ENCODE data around the gene CLIC1. TPM values are rescaled to one million over a fixed set of nuclear protein-coding genes. Genes with fewer than 3 reads are reported as not detected.

The CLIC1 gene
- total RNA-seq, 2 donors from 2014 or later = 68.9 to 92.9 TPM

DNA sequence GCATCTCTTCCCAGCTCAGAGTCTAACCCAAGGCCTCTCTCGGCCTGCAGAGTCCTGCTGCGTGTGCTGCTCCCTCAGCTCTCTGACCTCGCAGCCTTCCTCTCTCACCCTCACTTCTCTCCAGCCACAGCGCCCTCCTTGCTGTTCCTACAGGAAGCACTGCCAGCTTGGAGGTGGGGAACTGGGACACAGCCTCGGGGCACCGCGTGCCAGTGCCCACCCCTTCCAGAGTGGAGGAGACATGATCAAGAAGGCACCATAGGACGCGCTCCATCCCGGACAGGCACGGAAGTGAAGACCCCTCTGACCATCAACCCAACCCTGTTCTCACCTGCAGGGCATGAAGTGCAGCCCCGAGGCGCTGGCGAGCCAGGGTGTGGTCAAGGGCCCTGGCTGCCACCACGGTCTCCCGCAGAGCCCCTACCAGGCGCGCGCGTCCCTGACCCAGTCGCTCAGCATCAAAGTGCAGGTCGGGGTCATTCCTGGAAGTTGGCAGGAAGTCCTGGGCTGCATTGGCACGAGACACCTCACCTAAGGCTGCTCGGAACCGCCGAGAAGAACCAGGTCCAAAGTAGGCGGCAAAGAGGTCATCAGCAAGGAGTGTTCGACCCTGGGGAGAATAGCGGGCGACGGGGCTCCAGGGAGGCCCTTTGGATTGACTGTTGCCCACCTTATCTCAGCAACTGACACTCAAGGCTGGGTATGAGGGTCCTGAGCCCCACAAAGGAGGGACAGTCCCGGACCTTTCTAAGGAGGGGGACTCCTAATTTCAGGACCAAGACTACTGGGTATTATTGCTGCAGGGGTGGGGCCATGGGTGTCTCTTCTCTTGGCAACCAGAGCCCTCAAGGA lies 39.5 kb upstream of the CLIC1 start:
- 77 to 88% methylated on average over 14 to 28 of the region's 32 CpGs for WGBS, 2 donors
- DNase-seq (no peak), ATAC-seq (no peak)
- Histone ChIP-seq H3K36me3 (replicated peaks in 1 of 2; ENCODE audit: insufficient read depth in 1 of 2, low read depth in 2 of 2) (peaks cover 4 to 15% of the 10 kb centered on the region in 2 donors), H3K4me1 (peaks cover 23% of the 10 kb centered on the region), H3K27ac (peak overlapping the region in 1 of 4 donors; percentile 83), H3K27me3 (no peaks in the 10 kb centered on the region), H3K4me3 (no peak overlapping the region), H3K9me3 (no peaks in the 10 kb centered on the region)
- TF ChIP-seq POLR2A (IDR thresholded peaks at IDR 0.05) = no peak
- TF ChIP-seq, protein P1, sequence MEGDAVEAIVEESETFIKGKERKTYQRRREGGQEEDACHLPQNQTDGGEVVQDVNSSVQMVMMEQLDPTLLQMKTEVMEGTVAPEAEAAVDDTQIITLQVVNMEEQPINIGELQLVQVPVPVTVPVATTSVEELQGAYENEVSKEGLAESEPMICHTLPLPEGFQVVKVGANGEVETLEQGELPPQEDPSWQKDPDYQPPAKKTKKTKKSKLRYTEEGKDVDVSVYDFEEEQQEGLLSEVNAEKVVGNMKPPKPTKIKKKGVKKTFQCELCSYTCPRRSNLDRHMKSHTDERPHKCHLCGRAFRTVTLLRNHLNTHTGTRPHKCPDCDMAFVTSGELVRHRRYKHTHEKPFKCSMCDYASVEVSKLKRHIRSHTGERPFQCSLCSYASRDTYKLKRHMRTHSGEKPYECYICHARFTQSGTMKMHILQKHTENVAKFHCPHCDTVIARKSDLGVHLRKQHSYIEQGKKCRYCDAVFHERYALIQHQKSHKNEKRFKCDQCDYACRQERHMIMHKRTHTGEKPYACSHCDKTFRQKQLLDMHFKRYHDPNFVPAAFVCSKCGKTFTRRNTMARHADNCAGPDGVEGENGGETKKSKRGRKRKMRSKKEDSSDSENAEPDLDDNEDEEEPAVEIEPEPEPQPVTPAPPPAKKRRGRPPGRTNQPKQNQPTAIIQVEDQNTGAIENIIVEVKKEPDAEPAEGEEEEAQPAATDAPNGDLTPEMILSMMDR (IDR thresholded peaks at IDR 0.05) = no peak
- intact Hi-C loops (cut with DNase I) = no loop called here

DNA sequence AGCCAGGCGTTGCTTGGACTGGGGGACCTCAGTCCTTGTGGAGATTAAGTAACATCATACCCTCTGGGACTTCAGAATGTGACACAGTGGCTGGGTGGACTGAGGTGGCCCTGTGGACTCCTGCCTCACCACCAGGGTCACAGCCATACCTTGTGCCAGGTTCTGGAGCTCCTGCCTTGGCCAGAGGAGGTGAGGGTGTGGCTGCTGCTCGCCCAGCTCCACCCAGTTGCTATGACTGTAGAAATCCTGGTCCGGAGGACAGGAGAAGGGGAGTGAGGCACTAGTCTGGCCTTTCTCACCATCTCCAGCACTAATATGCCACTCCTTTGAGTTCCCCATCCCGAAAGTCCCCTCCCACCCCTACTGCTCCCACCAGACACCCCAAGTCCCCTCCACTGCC lies 38.9 kb upstream of the CLIC1 start:
- Histone ChIP-seq H3K9me3 (no peaks in the 10 kb centered on the region), H3K36me3 (replicated peaks in 1 of 2; ENCODE audit: insufficient read depth in 1 of 2, low read depth in 2 of 2) (peaks cover 4 to 8% of the 10 kb centered on the region in 2 donors), H3K27me3 (no peaks in the 10 kb centered on the region), H3K27ac (peak overlapping the region in 1 of 4 donors; percentile 12), H3K4me1 (peaks cover 23% of the 10 kb centered on the region), H3K4me3 (no peak overlapping the region)
- DNase-seq (peak in 1 of 4 donors; percentile 49), ATAC-seq (no peak)
- TF ChIP-seq, protein P1 (IDR thresholded peaks at IDR 0.05) = no peak
- no peak for TF ChIP-seq POLR2A (IDR thresholded peaks at IDR 0.05)
- intact Hi-C loops (cut with DNase I) = no loop called here
- 54 to 56% methylated on average over 4 of the region's 4 CpGs for WGBS, 2 donors

DNA sequence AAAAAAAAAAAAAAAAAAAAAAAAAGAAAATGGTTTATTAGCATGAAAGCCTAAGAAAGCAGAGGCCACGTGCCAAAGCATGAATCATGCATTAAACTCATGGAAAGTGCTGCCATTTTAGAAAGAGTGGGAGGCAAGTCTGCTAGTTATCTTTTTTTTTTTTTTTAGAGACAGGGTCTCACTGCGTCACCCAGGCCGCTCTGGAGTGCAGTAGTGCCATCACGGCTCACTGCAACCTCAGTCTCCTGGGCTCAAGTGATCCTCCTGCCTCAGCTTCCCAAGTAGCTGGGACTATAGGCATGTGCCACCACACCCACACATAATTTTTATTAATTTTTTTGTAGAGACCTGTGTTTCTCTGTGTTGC lies 35.6 kb upstream of the CLIC1 start:
- no peak overlapping the region for H3K4me3 ChIP-seq
- H3K36me3 ChIP-seq (replicated peaks in 1 of 2; ENCODE audit: insufficient read depth in 1 of 2, low read depth in 2 of 2) = no peaks in the 10 kb centered on the region
- ATAC-seq (no peak), DNase-seq (no peak)
- no peaks in the 10 kb centered on the region for H3K27me3 ChIP-seq
- H3K27ac ChIP-seq = no peak overlapping the region
- TF ChIP-seq, protein P1 (IDR thresholded peaks at IDR 0.05) = no peak
- no peak for TF ChIP-seq POLR2A (IDR thresholded peaks at IDR 0.05)
- peaks cover 16% of the 10 kb centered on the region for H3K4me1 ChIP-seq
- whole genome bisulfite sequencing, 2 donors = 65 to 72% methylated on average over 4 of the region's 4 CpGs
- H3K9me3 ChIP-seq = no peaks in the 10 kb centered on the region
- intact Hi-C loops (cut with DNase I) = no loop called here

DNA sequence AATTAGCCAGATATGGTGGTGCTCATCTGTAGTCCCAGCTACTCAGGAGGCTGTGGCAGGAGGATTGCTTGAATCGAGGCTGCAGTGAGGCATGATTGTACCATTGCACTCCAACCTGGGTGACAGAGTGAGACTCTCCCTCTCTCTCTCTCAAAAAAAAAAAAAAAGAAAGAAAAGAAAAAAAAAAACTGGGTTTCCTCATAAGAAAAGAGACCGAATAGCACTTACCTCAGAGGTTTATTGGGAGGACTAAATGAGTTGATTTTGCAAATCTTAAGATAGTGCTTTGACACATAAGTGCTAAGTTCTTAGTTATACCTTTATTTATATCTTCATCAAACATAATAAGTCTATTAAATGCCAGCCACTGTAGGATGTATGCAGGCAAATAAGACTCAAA lies 34.5 kb upstream of the CLIC1 start:
- no peak for DNase-seq
- no peaks in the 10 kb centered on the region for H3K27me3 ChIP-seq
- no peak for ATAC-seq
- no peak overlapping the region for H3K4me3 ChIP-seq
- H3K9me3 ChIP-seq = no peaks in the 10 kb centered on the region
- no peaks in the 10 kb centered on the region for H3K36me3 ChIP-seq (replicated peaks in 1 of 2; ENCODE audit: insufficient read depth in 1 of 2, low read depth in 2 of 2)
- peaks cover 9% of the 10 kb centered on the region for H3K4me1 ChIP-seq
- TF ChIP-seq, protein P1 (IDR thresholded peaks at IDR 0.05) = no peak
- no peak for TF ChIP-seq POLR2A (IDR thresholded peaks at IDR 0.05)
- H3K27ac ChIP-seq = no peak overlapping the region
- intact Hi-C loops (cut with DNase I) = no loop called here
- WGBS, 2 donors = 69 to 70% methylated on average over 2 of the region's 2 CpGs
